HepG2 (cell line): ENCODE measurements around the gene LY6G5B. TPM values are rescaled to one million over a fixed set of nuclear protein-coding genes. Genes with fewer than 3 reads are reported as not detected.

Experiments used
- CCDC6 ChIP-seq: sonication (generic); formaldehyde crosslinking; IDR thresholded peaks from 2 replicates; pipeline ENCODE4 v1.8.1; 2022; ENCODE audit warnings: mild to moderate bottlenecking, missing genetic modification reagents, moderate library complexity
- HCFC1 ChIP-seq: fragments of 150-350 bp; IDR thresholded peaks from 2 replicates; pipeline ENCODE4 v1.6.1; 2014; ENCODE audit warnings: low read depth, low read length
- HOXA3 ChIP-seq: sonication (generic); formaldehyde crosslinking; IDR thresholded peaks from 2 replicates; pipeline ENCODE4 v1.5.0; 2020; ENCODE audit warnings: missing genetic modification reagents
- KDM2A ChIP-seq: sonication (generic); formaldehyde crosslinking; IDR thresholded peaks from 2 replicates; pipeline ENCODE4 v1.4.0; 2020; ENCODE audit warnings: low read depth, missing genetic modification reagents, borderline replicate concordance
- KDM5B ChIP-seq: sonication (generic); formaldehyde crosslinking; IDR thresholded peaks from 2 replicates; pipeline ENCODE4 v1.4.0; 2020; ENCODE audit warnings: missing genetic modification reagents, mild to moderate bottlenecking, borderline replicate concordance
- PHF21A ChIP-seq: sonication (generic); formaldehyde crosslinking; IDR thresholded peaks from 2 replicates; pipeline ENCODE4 v1.5.0; 2020; ENCODE audit warnings: mild to moderate bottlenecking, missing genetic modification reagents
- RBAK ChIP-seq: sonication (generic); formaldehyde crosslinking; IDR thresholded peaks from 2 replicates; pipeline ENCODE4 v1.5.1; 2020; ENCODE audit warnings: mild to moderate bottlenecking, missing genetic modification reagents
- SRSF1 ChIP-seq: fragments of 200-400 bp; formaldehyde crosslinking; optimal IDR thresholded peaks from 2 replicates; pipeline ENCODE3; 2017; ENCODE audit warnings: mild to moderate bottlenecking, low read depth, low read length, moderate library complexity
- WIZ ChIP-seq: sonication (generic); formaldehyde crosslinking; IDR thresholded peaks from 2 replicates; pipeline ENCODE4 v1.5.1; 2020; ENCODE audit warnings: mild to moderate bottlenecking, missing genetic modification reagents
- ZC3H13 ChIP-seq: sonication (generic); formaldehyde crosslinking; IDR thresholded peaks from 2 replicates; pipeline ENCODE4 v1.8.1; 2023; ENCODE audit warnings: mild to moderate bottlenecking, missing genetic modification reagents, moderate library complexity
- ZFYVE20 ChIP-seq: sonication (generic); formaldehyde crosslinking; IDR thresholded peaks from 2 replicates; pipeline ENCODE4 v1.8.0; 2023; ENCODE audit warnings: low read depth, mild to moderate bottlenecking, moderate library complexity, missing genetic modification reagents, borderline replicate concordance
- ZHX1 ChIP-seq: sonication (generic); formaldehyde crosslinking; IDR thresholded peaks from 2 replicates; pipeline ENCODE4 v1.8.1; 2022; ENCODE audit warnings: low read depth, mild to moderate bottlenecking, missing genetic modification reagents
- ZNF253 ChIP-seq: sonication (generic); formaldehyde crosslinking; IDR thresholded peaks from 2 replicates; pipeline ENCODE4 v1.8.0; 2022; ENCODE audit warnings: mild to moderate bottlenecking, missing genetic modification reagents, borderline replicate concordance
- ZNF292 ChIP-seq: sonication (generic); formaldehyde crosslinking; IDR thresholded peaks from 2 replicates; pipeline ENCODE4 v1.8.1; 2022; ENCODE audit warnings: mild to moderate bottlenecking, low read depth, missing genetic modification reagents, borderline replicate concordance
- ZNF639 ChIP-seq: conservative IDR thresholded peaks from 2 replicates; pipeline ENCODE4 v1.6.1; 2018; ENCODE audit warnings: missing genetic modification reagents
- ZNF644 ChIP-seq: IDR thresholded peaks from 2 replicates; pipeline ENCODE4 v1.6.1; 2016; ENCODE audit warnings: low read depth
- ZNF710 ChIP-seq: sonication (generic); formaldehyde crosslinking; IDR thresholded peaks from 2 replicates; pipeline ENCODE4 v1.5.0; 2020; ENCODE audit warnings: mild to moderate bottlenecking, missing genetic modification reagents, borderline replicate concordance
- polyA plus RNA-seq, 8 experiments: library from polyadenylated mRNA; depleted of rRNA in 3 of 8; stranded (reverse) in 7 of 8; unstranded in 1 of 8; fragments of >200 nt; fragmentation: Illumina TruSeq in 4 of 8; extraction: Trizol in 4 of 8; gene quantifications; 2 replicates each; pipeline versions ENCODE4 v1.2.1 to v1.2.3, GENCODE V29; 2011 to 2016; ENCODE audit warnings: low read depth in 4 of 8, missing spikeins in 1 of 8, mixed read lengths in 1 of 8; ENCODE audit not compliant: insufficient read depth in 1 of 8
- total RNA-seq, 5 experiments: library from RNA; depleted of rRNA; stranded (reverse); fragments of >200 nt; fragmentation: Illumina TruSeq; extraction: Trizol; gene quantifications; 2 replicates each; pipeline ENCODE4 v1.2.3, GENCODE V29; 2016; ENCODE audit warnings: low read depth in 1 of 5
- TF ChIP-seq, protein P1 (sequence below): sonication (generic); formaldehyde crosslinking; IDR thresholded peaks from 2 replicates; pipeline ENCODE4 v1.4.0; 2020; ENCODE audit warnings: low read depth, mild to moderate bottlenecking, missing genetic modification reagents
- TF ChIP-seq, protein P2 (sequence below): sonication (generic); formaldehyde crosslinking; IDR thresholded peaks from 2 replicates; pipeline ENCODE4 v1.4.0; 2020; ENCODE audit warnings: missing genetic modification reagents

LY6G5B gene
- total and polyA plus RNA-seq, 2 of the 13 experiments (the other 11 are each of a cell fraction or from before 2014, with no cell fraction given): 7.8 to 15.7 TPM

DNA sequence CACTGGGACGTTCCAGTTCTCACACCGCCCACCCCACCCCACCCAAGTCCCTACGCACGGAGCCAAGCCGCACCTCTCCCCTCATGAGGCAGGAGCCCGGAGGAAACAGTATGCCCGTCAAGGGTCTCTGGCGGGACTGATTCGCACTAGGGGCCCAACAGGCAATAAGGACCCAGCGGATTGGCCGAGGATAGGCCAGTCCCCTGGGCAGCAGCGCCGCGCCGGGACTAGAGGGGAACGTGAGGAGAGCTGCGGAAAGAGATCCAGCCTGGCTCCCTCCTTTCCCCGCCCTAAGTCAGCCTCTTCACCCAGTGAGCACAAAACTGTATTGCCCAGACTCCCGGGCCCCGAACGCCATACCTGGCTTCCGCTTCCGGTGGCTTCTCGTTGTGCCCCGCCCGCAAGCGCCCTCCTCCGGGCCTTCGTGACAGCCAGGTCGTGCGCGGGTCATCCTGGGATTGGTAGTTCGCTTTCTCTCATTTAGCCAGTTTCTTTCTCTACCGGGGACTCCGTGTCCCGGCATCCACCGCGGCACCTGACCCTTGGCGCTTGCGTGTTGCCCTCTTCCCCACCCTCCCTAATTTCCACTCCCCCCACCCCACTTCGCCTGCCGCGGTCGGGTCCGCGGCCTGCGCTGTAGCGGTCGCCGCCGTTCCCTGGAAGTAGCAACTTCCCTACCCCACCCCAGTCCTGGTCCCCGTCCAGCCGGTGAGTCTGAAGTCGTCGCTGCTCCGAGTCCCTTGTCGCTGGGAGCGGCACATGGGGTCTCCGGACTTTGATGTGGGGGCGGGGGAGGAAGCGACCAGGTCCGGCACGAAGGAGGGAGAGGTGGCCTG, 4.1 kb upstream of the LY6G5B start, which contains the start of gene CSNK2B (continued):
- TF ChIP-seq KDM5B (CRISPR knock-in tag) (peak; percentile 79; the same call in 1 of the 2 replicates), PHF21A (CRISPR knock-in tag) (0 out of 2 replicates have a peak, but pooled peaks have one; percentile 11), ZFYVE20 (CRISPR knock-in tag) (0 out of 2 replicates have a peak, but pooled peaks have one; percentile 60), CCDC6 (no peak), ZNF292 (no peak), ZNF639 (0 out of 2 replicates have a peak, but pooled peaks have one; percentile 62), ZNF710 (CRISPR knock-in tag) (peak; percentile 81), KDM2A (CRISPR knock-in tag) (peak; percentile 80; the same call in 1 of the 2 replicates), ZNF253 (no peak), HOXA3 (CRISPR knock-in tag) (peak; percentile 80; the same call in 1 of the 2 replicates), RBAK (peak; percentile 6; the same call in 1 of the 2 replicates), SRSF1 (peak; percentile 55), ZHX1 (CRISPR knock-in tag) (peak; percentile 20; the same call in 1 of the 2 replicates), ZNF644 (CRISPR knock-in tag) (no peak), HCFC1 (peak; percentile 96), WIZ (no peak), ZC3H13 (0 out of 2 replicates have a peak, but pooled peaks have one; percentile 55)
- TF ChIP-seq, protein P1, sequence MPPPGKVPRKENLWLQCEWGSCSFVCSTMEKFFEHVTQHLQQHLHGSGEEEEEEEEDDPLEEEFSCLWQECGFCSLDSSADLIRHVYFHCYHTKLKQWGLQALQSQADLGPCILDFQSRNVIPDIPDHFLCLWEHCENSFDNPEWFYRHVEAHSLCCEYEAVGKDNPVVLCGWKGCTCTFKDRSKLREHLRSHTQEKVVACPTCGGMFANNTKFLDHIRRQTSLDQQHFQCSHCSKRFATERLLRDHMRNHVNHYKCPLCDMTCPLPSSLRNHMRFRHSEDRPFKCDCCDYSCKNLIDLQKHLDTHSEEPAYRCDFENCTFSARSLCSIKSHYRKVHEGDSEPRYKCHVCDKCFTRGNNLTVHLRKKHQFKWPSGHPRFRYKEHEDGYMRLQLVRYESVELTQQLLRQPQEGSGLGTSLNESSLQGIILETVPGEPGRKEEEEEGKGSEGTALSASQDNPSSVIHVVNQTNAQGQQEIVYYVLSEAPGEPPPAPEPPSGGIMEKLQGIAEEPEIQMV (CRISPR knock-in tag): peak; percentile 90
- TF ChIP-seq, protein P2, sequence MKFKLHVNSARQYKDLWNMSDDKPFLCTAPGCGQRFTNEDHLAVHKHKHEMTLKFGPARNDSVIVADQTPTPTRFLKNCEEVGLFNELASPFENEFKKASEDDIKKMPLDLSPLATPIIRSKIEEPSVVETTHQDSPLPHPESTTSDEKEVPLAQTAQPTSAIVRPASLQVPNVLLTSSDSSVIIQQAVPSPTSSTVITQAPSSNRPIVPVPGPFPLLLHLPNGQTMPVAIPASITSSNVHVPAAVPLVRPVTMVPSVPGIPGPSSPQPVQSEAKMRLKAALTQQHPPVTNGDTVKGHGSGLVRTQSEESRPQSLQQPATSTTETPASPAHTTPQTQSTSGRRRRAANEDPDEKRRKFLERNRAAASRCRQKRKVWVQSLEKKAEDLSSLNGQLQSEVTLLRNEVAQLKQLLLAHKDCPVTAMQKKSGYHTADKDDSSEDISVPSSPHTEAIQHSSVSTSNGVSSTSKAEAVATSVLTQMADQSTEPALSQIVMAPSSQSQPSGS (CRISPR knock-in tag): no peak; the same call in 1 of the 2 replicates
